Liver (tissue), 9 donors: ENCODE data around the gene SH2D5. TPM values are rescaled to one million over a fixed set of nuclear protein-coding genes. Genes with fewer than 3 reads are reported as not detected.

Experiments
- DNase-seq: peaks from one replicate; pipeline ENCODE4 v3.0.0-alpha.2; 2017; ENCODE audit warnings: low spot score
- H3K27ac ChIP-seq, 2 donors: one replicate each; pipeline ENCODE4 v1.7.0; 2013; ENCODE audit warnings: inconsistent platforms in 2 of 2, low read length in 2 of 2, control low read depth in 1 of 2, low read depth in 1 of 2, mild to moderate bottlenecking in 1 of 2
- H3K27me3 ChIP-seq, 4 donors: one replicate each; pipeline versions ENCODE4 v1.6.1 to v1.7.0; 2013; ENCODE audit warnings: low read length in 3 of 4, inconsistent platforms in 1 of 4, mild to moderate bottlenecking in 1 of 4, moderate library complexity in 1 of 4; ENCODE audit not compliant: control insufficient read depth in 4 of 4, insufficient read depth in 4 of 4
- H3K36me3 ChIP-seq, 4 donors: one replicate each; pipeline versions ENCODE4 v1.6.1 to v1.7.0; 2013; ENCODE audit warnings: low read length in 3 of 4, mild to moderate bottlenecking in 3 of 4, low read depth in 1 of 4, moderate library complexity in 1 of 4; ENCODE audit not compliant: control insufficient read depth in 4 of 4, insufficient read depth in 3 of 4
- H3K4me1 ChIP-seq, 4 donors: one replicate each; pipeline versions ENCODE4 v1.6.1 to v1.7.0; 2013; ENCODE audit warnings: low read length in 3 of 4, mild to moderate bottlenecking in 3 of 4, moderate library complexity in 1 of 4; ENCODE audit not compliant: control insufficient read depth in 4 of 4, insufficient read depth in 4 of 4
- H3K4me3 ChIP-seq, 3 donors: one replicate each; pipeline versions ENCODE4 v1.6.1 to v1.7.0; 2013; ENCODE audit warnings: low read length in 3 of 3, control low read depth in 1 of 3, low read depth in 1 of 3, mild to moderate bottlenecking in 1 of 3
- H3K9ac ChIP-seq, 2 donors: one replicate each; pipeline ENCODE4 v1.7.0; 2013; ENCODE audit warnings: low read length in 2 of 2, mild to moderate bottlenecking in 2 of 2, moderate library complexity in 2 of 2, control low read depth in 1 of 2, low read depth in 1 of 2
- H3K9me3 ChIP-seq, 4 donors: one replicate each; pipeline versions ENCODE4 v1.6.1 to v1.7.0; 2013; ENCODE audit warnings: low read length in 3 of 4; ENCODE audit not compliant: control insufficient read depth in 4 of 4
- FOXA1 ChIP-seq: IDR thresholded peaks from 2 replicates; pipeline ENCODE4 v1.6.1; 2016; ENCODE audit warnings: antibody characterized with exemption
- FOXA2 ChIP-seq: IDR thresholded peaks from 2 replicates; pipeline ENCODE4 v1.6.1; 2016; ENCODE audit warnings: antibody characterized with exemption
- GABPA ChIP-seq, 2 donors: IDR thresholded peaks in 1 of 2; conservative IDR thresholded peaks in 1 of 2; 2 replicates each; pipeline ENCODE4 v1.6.1; 2016; ENCODE audit warnings: antibody characterized with exemption in 2 of 2, mild to moderate bottlenecking in 1 of 2, moderate library complexity in 1 of 2
- HNF4A ChIP-seq, 2 donors: conservative IDR thresholded peaks; 2 replicates each; pipeline ENCODE4 v1.6.1; 2016; ENCODE audit warnings: antibody characterized with exemption in 2 of 2, mild to moderate bottlenecking in 2 of 2
- HNF4G ChIP-seq: IDR thresholded peaks from 2 replicates; pipeline ENCODE4 v1.6.1; 2016; ENCODE audit warnings: antibody characterized with exemption
- JUND ChIP-seq, 2 donors: IDR thresholded peaks; 2 replicates each; pipeline ENCODE4 v1.6.1; 2016; ENCODE audit warnings: antibody characterized with exemption in 2 of 2
- NR2F2 ChIP-seq: IDR thresholded peaks from 2 replicates; pipeline ENCODE4 v1.6.1; 2016; ENCODE audit warnings: antibody characterized with exemption
- RAD21 ChIP-seq, 2 donors: IDR thresholded peaks; 2 replicates each; pipeline ENCODE4 v1.6.1; 2016; ENCODE audit warnings: antibody characterized with exemption in 2 of 2, mild to moderate bottlenecking in 2 of 2
- RXRA ChIP-seq, 2 donors: IDR thresholded peaks; 2 replicates each; pipeline ENCODE4 v1.6.1; 2017 to 2018; ENCODE audit warnings: antibody characterized with exemption in 2 of 2, mild to moderate bottlenecking in 1 of 2
- SP1 ChIP-seq: IDR thresholded peaks from 2 replicates; pipeline ENCODE4 v1.6.1; 2018; ENCODE audit warnings: antibody characterized with exemption, mild to moderate bottlenecking
- TAF1 ChIP-seq: conservative IDR thresholded peaks from 2 replicates; pipeline ENCODE4 v1.6.1; 2016; ENCODE audit warnings: antibody characterized with exemption, mild to moderate bottlenecking
- YY1 ChIP-seq: IDR thresholded peaks from 2 replicates; pipeline ENCODE4 v1.6.1; 2016; ENCODE audit warnings: antibody characterized with exemption, mild to moderate bottlenecking
- WGBS: extraction: QIAGEN DNeasy Blood & Tissue Kit; methylation state at CpG from one replicate; pipeline ENCODE4 v1.1.7; 2013; 5-methylcytosine and 5-hydroxymethylcytosine counted together
- polyA plus RNA-seq, 2 donors: library from polyadenylated mRNA; stranded (reverse) in 1 of 2; unstranded in 1 of 2; fragments of 200-250 nt in 1 of 2; fragments of >200 nt in 1 of 2; fragmentation: Nextera tagmentation in 1 of 2; extraction: Ambion mirVana in 1 of 2; gene quantifications; one replicate each; pipeline versions ENCODE4 v1.2.1 to v1.2.3, GENCODE V29; 2013 to 2015
- total RNA-seq, 2 donors: library from RNA; depleted of rRNA; stranded (reverse); fragments of >200 nt; gene quantifications; one replicate each; pipeline ENCODE4 v1.2.3, GENCODE V29; 2014
- TF ChIP-seq, protein P1 (sequence below): IDR thresholded peaks from 2 replicates; pipeline ENCODE4 v1.6.1; 2016; ENCODE audit warnings: antibody characterized with exemption
- TF ChIP-seq, protein P2 (sequence below): fragments of 150-350 bp; IDR thresholded peaks from 2 replicates; pipeline ENCODE4 v1.5.1; 2017; ENCODE audit warnings: improper control_type of control experiment, low read depth, low read length; ENCODE audit not compliant: missing input control
- TF ChIP-seq, protein P3 (sequence below): IDR thresholded peaks from 2 replicates; pipeline ENCODE4 v1.6.1; 2016; ENCODE audit warnings: antibody characterized with exemption
- donor health status: healthy.
- donor health status: healthy.
- donor health status: healthy.
- donor health status: healthy.
- donor health status: healthy.

The SH2D5 gene
- total and polyA plus RNA-seq, 4 donors: 0.05 TPM; not detected in 3

DNA sequence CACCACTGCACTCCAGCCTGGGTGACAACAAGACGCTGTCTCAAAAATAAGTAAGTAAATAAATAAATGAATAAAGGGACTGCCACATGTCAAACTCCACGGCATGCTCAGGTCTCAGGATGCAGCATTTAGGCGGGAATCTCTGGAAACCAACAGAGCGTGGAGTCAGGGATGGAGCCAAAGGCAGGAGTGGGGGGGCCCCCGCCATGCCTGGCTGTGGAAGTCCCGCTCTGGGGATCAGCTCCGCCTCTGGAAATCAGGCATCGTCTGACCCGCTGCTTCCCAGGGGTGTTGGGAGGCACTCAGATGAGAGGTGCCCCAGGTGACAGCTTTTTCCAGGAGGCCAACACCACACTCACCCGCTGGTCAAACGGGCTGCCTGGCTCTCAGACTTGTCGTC lies 34.9 kb downstream of the SH2D5 start:
- Histone ChIP-seq H3K36me3 (no peaks in the 10 kb centered on the region), H3K27ac (no peak overlapping the region), H3K9me3 (no peaks in the 10 kb centered on the region), H3K4me1 (peaks cover 2 to 12% (median 7%) of the 10 kb centered on the region in 4 donors), H3K27me3 (no peaks in the 10 kb centered on the region), H3K4me3 (no peak overlapping the region), H3K9ac (no peak overlapping the region)
- TF ChIP-seq SP1 (no peak), RAD21 (IDR thresholded peaks at IDR 0.05) (no peak), JUND (IDR thresholded peaks at IDR 0.05) (no peak), YY1 (no peak)
- TF ChIP-seq, protein P1, sequence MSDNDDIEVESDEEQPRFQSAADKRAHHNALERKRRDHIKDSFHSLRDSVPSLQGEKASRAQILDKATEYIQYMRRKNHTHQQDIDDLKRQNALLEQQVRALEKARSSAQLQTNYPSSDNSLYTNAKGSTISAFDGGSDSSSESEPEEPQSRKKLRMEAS: no peak
- no peak for DNase-seq
- 90% methylated on average over 12 of the region's 12 CpGs for WGBS

DNA sequence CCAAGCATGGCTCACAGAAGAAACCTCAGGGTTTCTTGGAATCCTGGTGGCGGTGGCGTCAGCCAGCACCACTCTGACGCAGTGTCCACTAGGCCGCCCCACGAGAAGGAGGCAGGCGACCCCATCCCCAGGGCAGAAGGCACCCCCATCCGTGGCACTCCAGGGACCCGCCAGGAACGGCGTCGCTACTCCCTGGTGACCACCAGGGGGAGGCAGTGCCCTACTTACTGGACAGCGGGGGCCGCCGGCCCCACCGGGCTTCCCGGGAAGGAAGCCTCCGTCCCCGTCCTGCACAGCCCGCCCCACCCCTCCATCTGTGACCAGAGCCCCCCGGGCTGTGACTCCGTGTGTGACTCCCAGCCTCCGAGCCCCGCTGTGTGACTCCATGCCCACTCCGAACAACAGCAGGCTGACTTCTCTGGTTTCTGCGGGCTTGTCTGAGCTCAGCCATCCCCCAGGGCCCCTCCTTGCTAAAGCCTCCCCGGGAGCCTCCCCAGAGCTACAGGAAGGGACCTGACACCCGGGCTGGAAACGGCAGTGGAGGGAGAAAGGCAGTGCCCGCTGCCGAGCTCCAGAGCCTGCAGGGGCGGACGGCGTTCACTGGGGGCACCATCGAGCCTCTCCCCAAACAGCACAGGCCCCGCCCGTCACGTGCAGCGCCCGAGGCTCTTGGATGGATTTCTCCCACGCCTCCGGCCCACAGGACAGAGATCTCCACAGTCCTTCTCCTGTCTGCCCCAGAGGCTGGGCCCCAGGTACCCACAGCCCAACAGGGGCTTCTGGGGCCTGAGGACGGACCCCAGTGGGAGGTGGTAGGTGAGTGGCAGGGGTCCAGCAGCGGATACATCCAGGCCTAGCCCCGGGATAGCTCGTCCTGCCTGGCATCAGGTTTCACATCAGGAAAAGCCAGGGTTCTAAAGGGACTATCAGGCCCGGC lies 35.8 kb downstream of the SH2D5 start:
- H3K4me3 ChIP-seq: peak overlapping the region; percentile 27 to 57 (median 51)
- no peaks in the 10 kb centered on the region for H3K9me3 ChIP-seq
- peak; percentile 80 for DNase-seq
- TF ChIP-seq NR2F2: no peak
- peak; percentile 18 for TF ChIP-seq SP1
- TF ChIP-seq RXRA (IDR thresholded peaks at IDR 0.05): no peak
- no peak for TF ChIP-seq HNF4G
- TF ChIP-seq, protein P2, sequence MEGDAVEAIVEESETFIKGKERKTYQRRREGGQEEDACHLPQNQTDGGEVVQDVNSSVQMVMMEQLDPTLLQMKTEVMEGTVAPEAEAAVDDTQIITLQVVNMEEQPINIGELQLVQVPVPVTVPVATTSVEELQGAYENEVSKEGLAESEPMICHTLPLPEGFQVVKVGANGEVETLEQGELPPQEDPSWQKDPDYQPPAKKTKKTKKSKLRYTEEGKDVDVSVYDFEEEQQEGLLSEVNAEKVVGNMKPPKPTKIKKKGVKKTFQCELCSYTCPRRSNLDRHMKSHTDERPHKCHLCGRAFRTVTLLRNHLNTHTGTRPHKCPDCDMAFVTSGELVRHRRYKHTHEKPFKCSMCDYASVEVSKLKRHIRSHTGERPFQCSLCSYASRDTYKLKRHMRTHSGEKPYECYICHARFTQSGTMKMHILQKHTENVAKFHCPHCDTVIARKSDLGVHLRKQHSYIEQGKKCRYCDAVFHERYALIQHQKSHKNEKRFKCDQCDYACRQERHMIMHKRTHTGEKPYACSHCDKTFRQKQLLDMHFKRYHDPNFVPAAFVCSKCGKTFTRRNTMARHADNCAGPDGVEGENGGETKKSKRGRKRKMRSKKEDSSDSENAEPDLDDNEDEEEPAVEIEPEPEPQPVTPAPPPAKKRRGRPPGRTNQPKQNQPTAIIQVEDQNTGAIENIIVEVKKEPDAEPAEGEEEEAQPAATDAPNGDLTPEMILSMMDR: peak; percentile 79
- peak; percentile 75 to 77 for TF ChIP-seq RAD21 (IDR thresholded peaks at IDR 0.05)
- TF ChIP-seq TAF1: no peak
- TF ChIP-seq, protein P1: no peak
- H3K27me3 ChIP-seq: no peaks in the 10 kb centered on the region
- no peaks in the 10 kb centered on the region for H3K36me3 ChIP-seq
- WGBS: 4% methylated on average over 46 of the region's 46 CpGs
- peak overlapping the region; percentile 44 to 58 for H3K27ac ChIP-seq
- no peak overlapping the region for H3K9ac ChIP-seq
- peaks cover 2 to 12% (median 7%) of the 10 kb centered on the region in 4 donors for H3K4me1 ChIP-seq

DNA sequence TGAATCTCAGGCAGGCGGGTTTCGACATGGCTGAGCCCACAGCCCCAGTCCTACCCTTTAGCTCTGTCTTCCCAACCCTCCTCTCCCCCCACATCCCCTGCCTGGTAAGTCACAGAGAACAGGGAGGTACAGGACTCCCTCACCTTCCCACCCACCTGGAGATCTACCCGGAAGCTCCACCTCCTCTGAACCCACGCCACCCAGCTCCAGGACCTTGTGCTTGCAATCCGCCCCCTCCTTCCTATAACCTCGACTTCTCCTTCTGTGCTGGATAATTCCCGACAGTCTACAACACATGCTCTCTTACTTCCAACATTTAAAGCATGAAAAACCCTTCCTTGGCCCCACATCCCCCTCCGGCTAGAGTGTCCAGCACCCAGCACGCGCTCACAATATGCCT lies 37.0 kb downstream of the SH2D5 start:
- no peaks in the 10 kb centered on the region for H3K9me3 ChIP-seq
- H3K9ac ChIP-seq: no peak overlapping the region
- no peaks in the 10 kb centered on the region for H3K27me3 ChIP-seq
- DNase-seq: no peak
- 85% methylated on average over 10 of the region's 10 CpGs for WGBS
- H3K36me3 ChIP-seq: no peaks in the 10 kb centered on the region
- peaks cover 2 to 12% (median 7%) of the 10 kb centered on the region in 4 donors for H3K4me1 ChIP-seq
- H3K4me3 ChIP-seq: no peak overlapping the region
- H3K27ac ChIP-seq: no peak overlapping the region
- no peak for TF ChIP-seq GABPA (IDR thresholded peaks at IDR 0.05 in 1 of 2, conservative IDR thresholded peaks at IDR 0.05 in 1 of 2)
- no peak for TF ChIP-seq RAD21 (IDR thresholded peaks at IDR 0.05)
- TF ChIP-seq, protein P2: no peak
- TF ChIP-seq YY1: no peak
- no peak for TF ChIP-seq HNF4G
- TF ChIP-seq TAF1: no peak
- TF ChIP-seq FOXA2: no peak
- no peak for TF ChIP-seq JUND (IDR thresholded peaks at IDR 0.05)
- TF ChIP-seq HNF4A (conservative IDR thresholded peaks at IDR 0.05): no peak
- no peak for TF ChIP-seq RXRA (IDR thresholded peaks at IDR 0.05)
- TF ChIP-seq, protein P3, sequence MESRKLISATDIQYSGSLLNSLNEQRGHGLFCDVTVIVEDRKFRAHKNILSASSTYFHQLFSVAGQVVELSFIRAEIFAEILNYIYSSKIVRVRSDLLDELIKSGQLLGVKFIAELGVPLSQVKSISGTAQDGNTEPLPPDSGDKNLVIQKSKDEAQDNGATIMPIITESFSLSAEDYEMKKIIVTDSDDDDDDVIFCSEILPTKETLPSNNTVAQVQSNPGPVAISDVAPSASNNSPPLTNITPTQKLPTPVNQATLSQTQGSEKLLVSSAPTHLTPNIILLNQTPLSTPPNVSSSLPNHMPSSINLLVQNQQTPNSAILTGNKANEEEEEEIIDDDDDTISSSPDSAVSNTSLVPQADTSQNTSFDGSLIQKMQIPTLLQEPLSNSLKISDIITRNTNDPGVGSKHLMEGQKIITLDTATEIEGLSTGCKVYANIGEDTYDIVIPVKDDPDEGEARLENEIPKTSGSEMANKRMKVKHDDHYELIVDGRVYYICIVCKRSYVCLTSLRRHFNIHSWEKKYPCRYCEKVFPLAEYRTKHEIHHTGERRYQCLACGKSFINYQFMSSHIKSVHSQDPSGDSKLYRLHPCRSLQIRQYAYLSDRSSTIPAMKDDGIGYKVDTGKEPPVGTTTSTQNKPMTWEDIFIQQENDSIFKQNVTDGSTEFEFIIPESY: no peak
- no peak for TF ChIP-seq FOXA1
- no peak for TF ChIP-seq SP1
